Measurements from ENCODE around the gene RAB11FIP5. TPM values are rescaled to one million over a fixed set of nuclear protein-coding genes. Genes with fewer than 3 reads are reported as not detected.
A peak's percentile ranks its signal among the peaks of the same experiment; 100 is the strongest.

The RAB11FIP5 gene
- total and polyA plus RNA-seq, 9 of the 15 experiments (the other 6 are each of a cell fraction or from before 2014, with no cell fraction given), result 1.7 to 14.4 (median 6.4) TPM

- TF ChIP-seq KLF10 (CRISPR knock-in tag; IDR thresholded peaks at IDR 0.05) (no peak), GMEB1 (CRISPR knock-in tag; IDR thresholded peaks at IDR 0.05) (no peak), DPF2 (IDR thresholded peaks at IDR 0.05) (peak; percentile 68), IFI16 (CRISPR knock-in tag; IDR thresholded peaks at IDR 0.05) (no peak), PKNOX1 (IDR thresholded peaks at IDR 0.05) (peak; percentile 68), HDAC1 (IDR thresholded peaks at IDR 0.05) (peak in 1 of 2 experiments; percentile 43; a peak in 1 of 4 replicates), ARID4B (CRISPR knock-in tag; IDR thresholded peaks at IDR 0.05) (0 out of 2 replicates have a peak, but pooled peaks have one; percentile 14), ZNF75A (CRISPR knock-in tag; IDR thresholded peaks at IDR 0.05) (no peak), ZBTB40 (IDR thresholded peaks at IDR 0.05) (no peak), ZBTB40 (CRISPR knock-in tag; IDR thresholded peaks at IDR 0.05) (no peak)
Measured at GRCh38 chr2:73069041-73069854, 43.5 kb downstream of the RAB11FIP5 start (continued).
